Thoracic aorta (tissue), 2 donors: Measurements from ENCODE around the gene ABTB2. TPM values are rescaled to one million over a fixed set of nuclear protein-coding genes. Genes with fewer than 3 reads are reported as not detected.

Experiments
- ATAC-seq: fragments of 150-250 bp; one replicate; pipeline ENCODE4 v1.8.0; 2017; ENCODE audit warnings: low read depth; ENCODE audit not compliant: insufficient number of reproducible peaks, low FRiP score
- DNase-seq: peaks from one replicate; pipeline ENCODE4 v3.0.0-alpha.2; 2020; ENCODE audit warnings: low spot score
- H3K27ac ChIP-seq, 2 donors: fragments of 200-600 bp; sonication (generic); 1 replicate in 1 of 2; 2 replicates in 1 of 2; pipeline ENCODE4 v1.5.1; 2016; ENCODE audit warnings: mild to moderate bottlenecking in 2 of 2, moderate library complexity in 2 of 2
- H3K27me3 ChIP-seq: fragments of 200-600 bp; sonication (generic); replicated peaks from 2 replicates; pipeline ENCODE4 v1.6.0; 2016; ENCODE audit warnings: mild to moderate bottlenecking; ENCODE audit not compliant: insufficient read depth
- H3K36me3 ChIP-seq: fragments of 200-600 bp; sonication (generic); one replicate; pipeline ENCODE4 v1.5.1; 2016
- H3K4me1 ChIP-seq, 2 donors: fragments of 200-600 bp; sonication (generic); 1 replicate in 1 of 2; 2 replicates in 1 of 2; pipeline versions ENCODE4 v1.5.1 to v1.6.0; 2016; ENCODE audit warnings: low read depth in 2 of 2, mild to moderate bottlenecking in 1 of 2; ENCODE audit not compliant: control insufficient read depth in 1 of 2
- H3K4me3 ChIP-seq: fragments of 200-600 bp; sonication (generic); 2 replicates; pipeline ENCODE4 v1.5.1; 2016; ENCODE audit warnings: mild to moderate bottlenecking
- H3K9me3 ChIP-seq: fragments of 200-600 bp; sonication (generic); 2 replicates; pipeline ENCODE4 v1.5.1; 2016
- CTCF ChIP-seq: fragments of 200-600 bp; sonication (generic); IDR thresholded peaks from one replicate; pipeline ENCODE4 v1.5.1; 2019; ENCODE audit warnings: antibody characterized with exemption
- total RNA-seq, 2 donors: library from RNA; depleted of rRNA; stranded (reverse); fragments of >200 nt; gene quantifications; one replicate each; pipeline versions ENCODE4 v1.1.0 to v1.2.3, GENCODE V29; 2016

The ABTB2 gene
- total RNA-seq, 2 donors from 2014 or later = 12.3 to 31.0 TPM

GRCh38 chr11:34124885-34125668, 232.7 kb downstream of the ABTB2 start:
- H3K4me1 ChIP-seq = no peaks in the 10 kb centered on the region
- ATAC-seq (no peak), DNase-seq (no peak)
- TF ChIP-seq CTCF = no peak
- H3K36me3 ChIP-seq = peaks cover 43% of the 10 kb centered on the region
- no peak overlapping the region for H3K27ac ChIP-seq
- H3K9me3 ChIP-seq = no peaks in the 10 kb centered on the region
- no peaks in the 10 kb centered on the region for H3K27me3 ChIP-seq
- no peak overlapping the region for H3K4me3 ChIP-seq

- Histone ChIP-seq H3K4me3 (no peak overlapping the region), H3K27ac (no peak overlapping the region), H3K36me3 (peaks cover 59% of the 10 kb centered on the region), H3K9me3 (no peaks in the 10 kb centered on the region), H3K4me1 (no peaks in the 10 kb centered on the region), H3K27me3 (no peaks in the 10 kb centered on the region)
- TF ChIP-seq CTCF = no peak
- no peak for DNase-seq
- ATAC-seq = no peak
Measured at GRCh38 chr11:34120651-34121050, 237.2 kb downstream of the ABTB2 start.

- H3K4me3 ChIP-seq = no peak overlapping the region
- no peak for DNase-seq
- H3K9me3 ChIP-seq = no peaks in the 10 kb centered on the region
- TF ChIP-seq CTCF = no peak
- H3K4me1 ChIP-seq = no peaks in the 10 kb centered on the region
- no peak for ATAC-seq
- no peak overlapping the region for H3K27ac ChIP-seq
- H3K36me3 ChIP-seq = peaks cover 73% of the 10 kb centered on the region
- no peaks in the 10 kb centered on the region for H3K27me3 ChIP-seq
Measured at GRCh38 chr11:34114471-34114870, 243.3 kb downstream of the ABTB2 start.

GRCh38 chr11:34114014-34114413, 243.8 kb downstream of the ABTB2 start:
- no peak for DNase-seq
- ATAC-seq = no peak
- H3K27ac ChIP-seq = no peak overlapping the region
- H3K4me3 ChIP-seq = no peak overlapping the region
- H3K4me1 ChIP-seq = no peaks in the 10 kb centered on the region
- H3K27me3 ChIP-seq = no peaks in the 10 kb centered on the region
- no peaks in the 10 kb centered on the region for H3K9me3 ChIP-seq
- peaks cover 72% of the 10 kb centered on the region for H3K36me3 ChIP-seq
- no peak for TF ChIP-seq CTCF

- no peaks in the 10 kb centered on the region for H3K27me3 ChIP-seq
- H3K4me3 ChIP-seq = no peak overlapping the region
- no peak for TF ChIP-seq CTCF
- ATAC-seq (no peak), DNase-seq (no peak)
- H3K27ac ChIP-seq = no peak overlapping the region
- H3K9me3 ChIP-seq = no peaks in the 10 kb centered on the region
- peaks cover 57% of the 10 kb centered on the region for H3K36me3 ChIP-seq
- peaks cover under 1 to 4% of the 10 kb centered on the region in 2 donors for H3K4me1 ChIP-seq
Measured at GRCh38 chr11:34111722-34112270, 246.0 kb downstream of the ABTB2 start.
